ACC112 (cell line): ENCODE results near the gene JARID2.

ENCODE experiments used
- H2AFZ ChIP-seq: fragments of 200-600 bp; sonication (generic); one replicate; pipeline ENCODE4 v1.6.0; 2017; ENCODE audit warnings: antibody characterized with exemption, low read length; ENCODE audit not compliant: unreplicated experiment
- H3K27ac ChIP-seq: fragments of 200-600 bp; sonication (generic); 2 replicates; pipeline ENCODE4 v1.5.1; 2014; ENCODE audit warnings: low read depth, mild to moderate bottlenecking, antibody characterized with exemption, low read length, moderate library complexity
- H3K27me3 ChIP-seq: fragments of 200-600 bp; sonication (generic); 2 replicates; pipeline ENCODE4 v1.6.1; 2014; ENCODE audit warnings: mild to moderate bottlenecking, antibody characterized with exemption, low read length, moderate library complexity, mixed read lengths; ENCODE audit not compliant: insufficient read depth
- H3K36me3 ChIP-seq: fragments of 200-600 bp; sonication (generic); 2 replicates; pipeline ENCODE4 v1.6.1; 2016; ENCODE audit warnings: mild to moderate bottlenecking, antibody characterized with exemption, low read length, moderate library complexity, mixed read lengths; ENCODE audit not compliant: insufficient read depth
- H3K4me1 ChIP-seq: fragments of 200-600 bp; sonication (generic); one replicate; pipeline ENCODE4 v1.6.1; 2016; ENCODE audit warnings: low read length, mixed read lengths; ENCODE audit not compliant: insufficient read depth, unreplicated experiment, control insufficient read depth
- H3K4me3 ChIP-seq: fragments of 200-600 bp; sonication (generic); 2 replicates; pipeline ENCODE4 v1.5.1; 2014; ENCODE audit warnings: mild to moderate bottlenecking, low read depth, low read length
- H3K79me2 ChIP-seq: fragments of 200-600 bp; sonication (generic); one replicate; pipeline ENCODE4 v1.6.0; 2016; ENCODE audit warnings: low read length; ENCODE audit not compliant: control insufficient read depth, unreplicated experiment, insufficient read depth

The JARID2 gene

GRCh38 chr6:15255909-15256395 is 10.1 kb downstream of the JARID2 start:
- Histone ChIP-seq H3K79me2 (peaks cover 84% of the 10 kb centered on the region), H2AFZ (no peak overlapping the region), H3K4me1 (peaks cover 30% of the 10 kb centered on the region), H3K4me3 (no peak overlapping the region), H3K36me3 (no peaks in the 10 kb centered on the region), H3K27ac (no peak overlapping the region), H3K27me3 (no peaks in the 10 kb centered on the region)

DNA sequence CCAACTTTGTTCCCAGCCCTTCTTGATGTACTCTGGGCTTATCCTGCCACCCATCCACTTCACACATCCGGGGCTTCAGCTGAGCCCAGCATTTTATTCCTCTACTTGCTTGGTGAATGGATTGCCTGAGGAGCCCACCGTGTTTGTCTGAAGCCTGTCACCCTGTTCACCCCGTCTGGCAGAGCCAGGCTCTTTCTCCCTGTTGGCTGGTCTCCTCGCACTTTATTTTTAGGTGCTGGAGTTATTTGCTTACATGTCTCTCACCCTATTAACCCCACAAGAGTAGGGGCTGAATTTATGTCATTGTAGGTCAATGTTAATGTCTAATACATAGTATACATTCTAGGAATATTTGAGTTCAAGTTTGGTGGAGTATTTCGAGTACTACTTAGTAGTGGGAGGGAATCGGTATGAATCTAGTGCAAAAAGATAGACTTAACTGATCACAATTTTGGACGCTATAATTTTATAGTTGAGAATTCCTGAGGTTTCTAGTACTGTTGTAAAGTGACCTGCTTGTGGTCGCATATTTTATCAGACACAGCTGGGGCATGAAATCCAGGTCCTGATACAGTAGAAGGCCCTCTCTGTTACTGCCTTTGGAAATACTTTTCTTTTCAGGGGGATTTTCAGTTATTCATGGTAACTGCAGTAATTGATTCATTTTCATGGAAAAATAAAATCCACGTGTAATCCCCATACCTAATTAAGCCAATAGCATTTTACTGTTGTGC is 10.8 kb downstream of the JARID2 start:
- Histone ChIP-seq H3K4me1 (peaks cover 35% of the 10 kb centered on the region), H3K27me3 (no peaks in the 10 kb centered on the region), H3K27ac (no peak overlapping the region), H3K36me3 (no peaks in the 10 kb centered on the region), H3K4me3 (no peak overlapping the region), H3K79me2 (peaks cover 81% of the 10 kb centered on the region), H2AFZ (no peak overlapping the region)

DNA sequence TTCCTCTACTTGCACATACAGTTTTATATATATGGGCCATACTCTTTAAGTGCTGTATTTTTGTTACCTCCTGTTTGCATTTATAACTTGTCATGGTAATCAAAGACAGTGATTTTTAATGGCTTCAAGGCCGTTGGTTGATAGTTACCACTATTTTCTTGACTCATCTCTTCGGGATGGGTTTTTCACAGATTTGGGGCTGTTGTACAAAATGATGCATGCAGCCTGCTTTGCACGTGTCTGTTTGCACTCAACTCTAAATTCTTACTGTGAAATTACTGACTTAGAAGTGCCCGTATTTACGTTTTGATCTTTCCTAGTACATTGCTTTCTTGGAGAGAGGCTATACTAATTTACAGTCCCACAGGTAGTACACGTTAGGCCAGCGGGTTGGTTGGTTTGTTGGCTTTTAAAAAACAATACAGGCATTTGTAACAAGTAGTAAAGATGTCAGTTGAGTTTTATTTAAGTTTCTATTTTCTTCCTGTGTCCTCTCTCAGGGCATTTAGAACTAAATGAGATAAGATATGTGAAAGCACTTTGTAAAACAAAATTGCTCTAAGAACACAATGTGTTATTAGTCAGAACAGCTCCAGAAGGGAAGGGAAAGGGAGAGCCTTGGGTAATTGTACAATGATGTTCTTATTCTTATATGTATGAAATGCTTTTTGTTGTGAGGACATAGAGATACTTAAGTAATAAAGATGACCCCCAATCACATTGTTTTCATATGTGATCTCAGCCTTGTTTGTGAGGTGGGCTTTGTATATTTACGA is 11.7 kb downstream of the JARID2 start:
- no peaks in the 10 kb centered on the region for H3K36me3 ChIP-seq
- H3K27ac ChIP-seq: no peak overlapping the region
- peaks cover 77% of the 10 kb centered on the region for H3K79me2 ChIP-seq
- H3K27me3 ChIP-seq: no peaks in the 10 kb centered on the region
- H2AFZ ChIP-seq: no peak overlapping the region
- no peak overlapping the region for H3K4me3 ChIP-seq
- peaks cover 41% of the 10 kb centered on the region for H3K4me1 ChIP-seq

GRCh38 chr6:15259766-15260098 is 13.9 kb downstream of the JARID2 start:
- Histone ChIP-seq H3K4me3 (peak overlapping the region; percentile 8), H3K4me1 (peaks cover 38% of the 10 kb centered on the region), H3K27ac (peak overlapping the region; percentile 63), H3K79me2 (peaks cover 74% of the 10 kb centered on the region), H3K36me3 (no peaks in the 10 kb centered on the region), H3K27me3 (no peaks in the 10 kb centered on the region), H2AFZ (no peak overlapping the region)

GRCh38 chr6:15260099-15260821 is 14.4 kb downstream of the JARID2 start:
- Histone ChIP-seq H2AFZ (no peak overlapping the region), H3K27me3 (no peaks in the 10 kb centered on the region), H3K4me1 (peaks cover 43% of the 10 kb centered on the region), H3K4me3 (peak overlapping the region; percentile 8), H3K27ac (peak overlapping the region; percentile 63), H3K79me2 (peaks cover 77% of the 10 kb centered on the region), H3K36me3 (no peaks in the 10 kb centered on the region)

DNA sequence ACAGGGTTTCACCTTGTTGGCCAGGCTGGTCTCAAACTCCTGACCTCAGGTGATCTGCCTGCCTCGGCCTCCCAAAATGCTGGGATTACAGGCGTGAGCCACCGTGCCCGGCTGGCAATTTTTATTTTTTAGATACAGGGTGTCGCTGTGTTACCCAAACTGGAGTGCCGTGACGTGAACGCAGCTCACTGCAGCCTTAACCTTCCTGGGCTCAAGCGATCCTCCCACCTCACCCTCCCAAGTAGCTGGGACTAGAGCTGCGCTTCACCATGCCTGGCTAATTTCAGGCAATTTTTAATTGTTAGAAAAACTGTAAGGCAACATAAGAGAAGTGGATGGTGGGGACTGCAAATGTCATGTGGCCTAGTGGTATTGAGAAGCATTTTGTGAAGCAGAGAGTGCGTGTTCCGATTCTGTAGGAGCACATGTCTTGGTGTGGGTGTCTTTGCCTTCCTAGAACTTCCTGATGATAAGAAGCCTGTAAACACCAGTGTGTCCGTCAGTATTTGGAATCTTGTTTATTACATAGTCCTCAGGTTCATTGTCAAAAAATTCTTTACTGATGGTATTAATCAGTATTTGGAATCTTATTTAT is 18.0 kb downstream of the JARID2 start:
- Histone ChIP-seq H3K4me1 (peaks cover 59% of the 10 kb centered on the region), H3K4me3 (no peak overlapping the region), H2AFZ (no peak overlapping the region), H3K27ac (no peak overlapping the region), H3K79me2 (peaks cover 79% of the 10 kb centered on the region), H3K36me3 (no peaks in the 10 kb centered on the region), H3K27me3 (no peaks in the 10 kb centered on the region)

DNA sequence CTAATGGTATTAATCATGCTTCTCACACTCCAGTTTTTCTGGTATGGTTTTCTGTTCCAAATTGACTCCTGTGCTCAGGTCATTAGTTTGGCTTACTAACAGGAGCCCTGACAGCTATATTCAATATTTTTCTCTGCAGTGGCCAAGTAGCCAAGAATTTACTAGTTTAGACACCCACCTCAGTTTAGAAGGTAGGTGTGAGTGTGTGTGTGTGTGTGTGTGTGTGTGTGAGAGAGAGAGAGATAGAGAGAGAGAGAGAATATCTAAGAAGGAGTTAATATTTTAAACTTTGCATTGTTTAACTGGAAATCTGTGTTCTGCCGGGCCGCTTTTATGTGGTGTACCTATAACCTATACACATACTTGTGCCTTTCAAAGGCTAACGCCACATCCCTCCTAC is 18.5 kb downstream of the JARID2 start:
- H3K27ac ChIP-seq: no peak overlapping the region
- no peaks in the 10 kb centered on the region for H3K36me3 ChIP-seq
- peaks cover 54% of the 10 kb centered on the region for H3K4me1 ChIP-seq
- H3K27me3 ChIP-seq: no peaks in the 10 kb centered on the region
- H3K79me2 ChIP-seq: peaks cover 79% of the 10 kb centered on the region
- H2AFZ ChIP-seq: no peak overlapping the region
- no peak overlapping the region for H3K4me3 ChIP-seq

GRCh38 chr6:15264902-15265761 is 19.3 kb downstream of the JARID2 start:
- peaks cover 84% of the 10 kb centered on the region for H3K79me2 ChIP-seq
- no peak overlapping the region for H3K4me3 ChIP-seq
- H3K27me3 ChIP-seq: no peaks in the 10 kb centered on the region
- H2AFZ ChIP-seq: no peak overlapping the region
- no peak overlapping the region for H3K27ac ChIP-seq
- H3K4me1 ChIP-seq: peaks cover 47% of the 10 kb centered on the region
- H3K36me3 ChIP-seq: no peaks in the 10 kb centered on the region

DNA sequence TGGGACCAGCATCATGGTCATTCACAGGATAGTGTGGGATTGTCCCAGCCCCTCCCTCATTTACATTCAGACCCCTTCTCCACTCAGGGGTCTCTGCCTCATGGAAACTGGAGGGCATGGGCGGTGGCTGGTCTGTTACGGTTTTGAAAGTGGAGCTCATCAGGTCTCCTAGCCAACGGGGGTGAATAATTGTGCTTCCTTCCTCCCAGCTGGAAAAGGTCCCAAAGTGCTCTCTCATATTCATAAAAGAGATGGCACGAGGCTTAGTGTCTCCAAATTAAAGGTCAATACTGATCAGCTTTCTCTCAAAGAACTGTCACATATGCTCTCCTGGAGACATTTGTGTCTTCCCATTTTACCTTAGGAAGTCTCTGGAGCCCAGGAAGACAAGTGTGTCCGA is 19.9 kb downstream of the JARID2 start:
- no peak overlapping the region for H3K27ac ChIP-seq
- H3K4me1 ChIP-seq: peaks cover 40% of the 10 kb centered on the region
- peaks cover 89% of the 10 kb centered on the region for H3K79me2 ChIP-seq
- H3K36me3 ChIP-seq: no peaks in the 10 kb centered on the region
- no peaks in the 10 kb centered on the region for H3K27me3 ChIP-seq
- no peak overlapping the region for H3K4me3 ChIP-seq
- no peak overlapping the region for H2AFZ ChIP-seq
